CD14-positive monocyte (primary cell): Measurements from ENCODE around the gene NODAL. TPM values are rescaled to one million over a fixed set of nuclear protein-coding genes. Genes with fewer than 3 reads are reported as not detected.

Source experiments
- DNase-seq, 3 donors: peaks; one replicate each; pipeline ENCODE4 v3.0.0-alpha.2; 2011 to 2022
- H2AFZ ChIP-seq: 2 replicates; pipeline ENCODE4 v1.6.0; 2012; ENCODE audit warnings: mild to moderate bottlenecking, low read depth, low read length, inconsistent platforms; ENCODE audit not compliant: insufficient read depth, poor library complexity, severe bottlenecking
- H3K27ac ChIP-seq, 2 donors: 1 replicate in 1 of 2; 2 replicates in 1 of 2; pipeline ENCODE4 v1.5.1; 2012 to 2013; ENCODE audit warnings: low read length in 2 of 2, control low read depth in 1 of 2, inconsistent platforms in 1 of 2, low read depth in 1 of 2, mild to moderate bottlenecking in 1 of 2
- H3K27me3 ChIP-seq, 2 donors: one replicate each; pipeline versions ENCODE4 v1.6.0 to v1.6.1; 2011 to 2013; ENCODE audit warnings: low read length in 2 of 2; ENCODE audit not compliant: control insufficient read depth in 2 of 2, insufficient read depth in 2 of 2
- H3K36me3 ChIP-seq, 2 donors: replicated peaks in 1 of 2; 1 replicate in 1 of 2; 2 replicates in 1 of 2; pipeline versions ENCODE4 v1.5.1 to v1.6.1; 2012 to 2013; ENCODE audit warnings: low read length in 2 of 2, control low read depth in 1 of 2, inconsistent platforms in 1 of 2, mild to moderate bottlenecking in 1 of 2; ENCODE audit not compliant: insufficient read depth in 2 of 2, control insufficient read depth in 1 of 2
- H3K4me1 ChIP-seq, 2 donors: 1 replicate in 1 of 2; 2 replicates in 1 of 2; pipeline versions ENCODE4 v1.5.1 to v1.6.1; 2012 to 2013; ENCODE audit warnings: low read length in 2 of 2, control low read depth in 1 of 2, inconsistent platforms in 1 of 2, mild to moderate bottlenecking in 1 of 2, moderate library complexity in 1 of 2; ENCODE audit not compliant: insufficient read depth in 2 of 2, control insufficient read depth in 1 of 2
- H3K4me2 ChIP-seq: replicated peaks from 2 replicates; pipeline ENCODE3; 2012; ENCODE audit warnings: low read length, moderate library complexity, mild to moderate bottlenecking; ENCODE audit not compliant: poor library complexity, severe bottlenecking; ENCODE audit errors: extremely low read depth
- H3K4me3 ChIP-seq, 3 experiments: fragments of 200-600 bp in 1 of 3; sonication (generic) in 1 of 3; replicated peaks in 1 of 3; 1 replicate in 2 of 3; 2 replicates in 1 of 3; pipeline ENCODE4 v1.5.1; 2011 to 2013; ENCODE audit warnings: low read length in 3 of 3, mild to moderate bottlenecking in 3 of 3, control low read depth in 2 of 3, low read depth in 2 of 3, inconsistent platforms in 1 of 3, moderate library complexity in 1 of 3
- H3K79me2 ChIP-seq: 2 replicates; pipeline ENCODE4 v1.6.0; 2012; ENCODE audit warnings: mild to moderate bottlenecking, control low read depth, inconsistent platforms, low read length, moderate library complexity; ENCODE audit not compliant: insufficient read depth
- H3K9ac ChIP-seq: 2 replicates; pipeline ENCODE4 v1.6.0; 2017; ENCODE audit warnings: low read length, mild to moderate bottlenecking; ENCODE audit not compliant: insufficient read depth, poor library complexity, severe bottlenecking
- H3K9me3 ChIP-seq, 2 donors: replicated peaks in 1 of 2; 1 replicate in 1 of 2; 2 replicates in 1 of 2; pipeline versions ENCODE4 v1.5.1 to v1.6.1; 2012 to 2013; ENCODE audit warnings: low read length in 2 of 2, control low read depth in 1 of 2; ENCODE audit not compliant: control insufficient read depth in 1 of 2, insufficient read depth in 1 of 2
- H4K20me1 ChIP-seq: 2 replicates; pipeline ENCODE4 v1.6.0; 2012; ENCODE audit warnings: mild to moderate bottlenecking, low read length, control low read depth, moderate library complexity; ENCODE audit not compliant: insufficient read depth
- H3K27ac Mint-ChIP-seq, 7 donors: one replicate each; pipeline ENCODE4 v1.8.0; 2020; ENCODE audit warnings: mild to moderate bottlenecking in 7 of 7, mixed read lengths in 7 of 7, moderate library complexity in 6 of 7, inconsistent platforms in 2 of 7
- H3K27me3 Mint-ChIP-seq, 3 donors: one replicate each; pipeline ENCODE4 v1.8.0; 2021 to 2022; ENCODE audit warnings: low read depth in 3 of 3, mild to moderate bottlenecking in 3 of 3, mixed read lengths in 3 of 3, moderate library complexity in 3 of 3, inconsistent platforms in 1 of 3
- H3K36me3 Mint-ChIP-seq, 2 donors: one replicate each; pipeline ENCODE4 v1.8.0; 2020; ENCODE audit warnings: mixed read lengths in 2 of 2, inconsistent platforms in 1 of 2, mild to moderate bottlenecking in 1 of 2
- H3K4me1 Mint-ChIP-seq: one replicate; pipeline ENCODE4 v1.8.0; 2020; ENCODE audit warnings: mild to moderate bottlenecking, mixed read lengths
- H3K4me3 Mint-ChIP-seq, 2 donors: one replicate each; pipeline ENCODE4 v1.8.0; 2020; ENCODE audit warnings: mild to moderate bottlenecking in 2 of 2, mixed read lengths in 2 of 2, moderate library complexity in 1 of 2
- H3K9me3 Mint-ChIP-seq, 7 donors: one replicate each; pipeline ENCODE4 v1.8.0; 2020 to 2022; ENCODE audit warnings: mixed read lengths in 7 of 7, mild to moderate bottlenecking in 6 of 7, moderate library complexity in 6 of 7, inconsistent platforms in 2 of 7
- CTCF ChIP-seq: fragments of 200-600 bp; IDR thresholded peaks from one replicate; pipeline ENCODE4 v1.8.0; 2022; ENCODE audit warnings: antibody characterized with exemption, mild to moderate bottlenecking
- WGBS: methylation state at CpG from one replicate; pipeline ENCODE4 v1.1.5; 2013; ENCODE audit warnings: missing lambda C conversion rate; ENCODE audit not compliant: insufficient coverage; 5-methylcytosine and 5-hydroxymethylcytosine counted together
- intact Hi-C, 2 donors: fragments of 100-400 bp; cut with micrococcal nuclease; formaldehyde crosslinking; loops; one replicate each; pipeline versions ENCODE4 v1.15.0 to v1.15.1; 2023
- polyA plus RNA-seq, 3 donors: library from polyadenylated mRNA; depleted of rRNA in 1 of 3; unstranded in 2 of 3; stranded (reverse) in 1 of 3; fragments of 300-500 nt in 2 of 3; fragments of >200 nt in 1 of 3; fragmentation: Illumina TruSeq in 2 of 3; gene quantifications; 1 replicate in 2 of 3; 2 replicates in 1 of 3; pipeline ENCODE4 v1.2.3, GENCODE V29; 2012 to 2021

The NODAL gene
- polyA plus RNA-seq, 3 donors, result not detected

- H3K36me3 Mint-ChIP-seq, result peaks cover 3 to 5% of the 10 kb centered on the region in 2 donors
- peaks cover 0 to 22% (median 4%) of the 10 kb centered on the region in 7 donors for H3K9me3 Mint-ChIP-seq
- no peaks in the 10 kb centered on the region for H3K79me2 ChIP-seq
- H3K4me2 ChIP-seq, result peak overlapping the region; percentile 30
- H3K4me1 Mint-ChIP-seq, result peaks cover 12% of the 10 kb centered on the region
- no peak for TF ChIP-seq CTCF
- H4K20me1 ChIP-seq, result no peaks in the 10 kb centered on the region
- peaks cover 7 to 14% of the 10 kb centered on the region in 2 donors for H3K4me1 ChIP-seq
- H3K4me3 ChIP-seq, result no peak overlapping the region
- H3K27ac Mint-ChIP-seq, result no peak overlapping the region
- 3% methylated on average over 67 of the region's 69 CpGs for WGBS
- no peak overlapping the region for H3K9ac ChIP-seq
- H3K4me3 Mint-ChIP-seq, result peak overlapping the region; percentile 20 to 89
- no peak overlapping the region for H2AFZ ChIP-seq
- H3K27me3 ChIP-seq, result peaks cover 31 to 52% of the 10 kb centered on the region in 2 donors
- peaks cover 0 to 1% of the 10 kb centered on the region in 2 donors for H3K36me3 ChIP-seq
- no peak overlapping the region for H3K27ac ChIP-seq
- no peak for DNase-seq
- peaks cover 52 to 74% (median 61%) of the 10 kb centered on the region in 3 donors for H3K27me3 Mint-ChIP-seq
- peaks cover 0 to 18% of the 10 kb centered on the region in 2 donors for H3K9me3 ChIP-seq
- intact Hi-C loops, result no loop called here
Observed at GRCh38 chr10:70440296-70441160, 953 bp downstream of the NODAL start.

GRCh38 chr10:70437721-70438120 is 3.8 kb downstream of the NODAL start:
- Histone ChIP-seq H3K4me1 (peaks cover 7 to 14% of the 10 kb centered on the region in 2 donors), H3K79me2 (no peaks in the 10 kb centered on the region), H4K20me1 (no peaks in the 10 kb centered on the region), H3K4me2 (no peak overlapping the region), H3K36me3 (peaks cover 0 to 6% of the 10 kb centered on the region in 2 donors), H3K27ac (no peak overlapping the region), H3K27me3 (peaks cover 31 to 46% of the 10 kb centered on the region in 2 donors), H3K4me3 (no peak overlapping the region), H2AFZ (no peak overlapping the region), H3K9me3 (peaks cover 0 to 18% of the 10 kb centered on the region in 2 donors), H3K9ac (no peak overlapping the region)
- H3K27me3 Mint-ChIP-seq, result peaks cover 46 to 62% (median 51%) of the 10 kb centered on the region in 3 donors
- intact Hi-C loops, result no loop called here
- DNase-seq, result no peak
- peaks cover 0 to 16% (median 4%) of the 10 kb centered on the region in 7 donors for H3K9me3 Mint-ChIP-seq
- H3K4me3 Mint-ChIP-seq, result peak overlapping the region in 1 of 2 donors; percentile 21
- TF ChIP-seq CTCF, result no peak
- peaks cover 12% of the 10 kb centered on the region for H3K4me1 Mint-ChIP-seq
- no peak overlapping the region for H3K27ac Mint-ChIP-seq
- H3K36me3 Mint-ChIP-seq, result peaks cover 8 to 9% of the 10 kb centered on the region in 2 donors
- no CpG with 5 or more reads among the region's 5 CpGs for WGBS
